OCI-LY1 (cell line): ENCODE data around the gene MYO15A.

Experiments
- H2AFZ ChIP-seq: fragments of 200-600 bp; sonication (generic), shearing (Covaris generic); 2 replicates; pipeline ENCODE4 v1.6.0; 2014; ENCODE audit warnings: antibody characterized with exemption, mild to moderate bottlenecking, low read length
- H3F3A ChIP-seq: fragments of 200-600 bp; sonication (generic), shearing (Covaris generic); 2 replicates; pipeline ENCODE4 v1.6.0; 2014; ENCODE audit warnings: mild to moderate bottlenecking, antibody characterized with exemption, low read length, moderate library complexity; ENCODE audit not compliant: insufficient read depth
- H3K27ac ChIP-seq: fragments of 200-600 bp; sonication (generic); 2 replicates; pipeline ENCODE4 v1.5.1; 2014; ENCODE audit warnings: low read length, mixed run types, mild to moderate bottlenecking, low read depth; ENCODE audit not compliant: poor library complexity, severe bottlenecking
- H3K27me3 ChIP-seq: fragments of 200-600 bp; sonication (generic); 2 replicates; pipeline ENCODE4 v1.6.0; 2014; ENCODE audit warnings: antibody characterized with exemption, mild to moderate bottlenecking, low read length, moderate library complexity; ENCODE audit not compliant: insufficient read depth
- H3K36me3 ChIP-seq: fragments of 200-600 bp; sonication (generic); 2 replicates; pipeline ENCODE4 v1.6.1; 2014; ENCODE audit warnings: mild to moderate bottlenecking, antibody characterized with exemption, low read length, moderate library complexity, mixed read lengths; ENCODE audit not compliant: insufficient read depth
- H3K4me1 ChIP-seq: fragments of 200-600 bp; sonication (generic); 2 replicates; pipeline ENCODE4 v1.5.1; 2014; ENCODE audit warnings: mild to moderate bottlenecking, low read length, moderate library complexity; ENCODE audit not compliant: insufficient read depth, severe bottlenecking
- H3K4me2 ChIP-seq: fragments of 200-600 bp; sonication (generic), shearing (Covaris generic); 2 replicates; pipeline ENCODE4 v1.6.1; 2014; ENCODE audit warnings: low read length
- H3K4me3 ChIP-seq: fragments of 200-600 bp; sonication (generic); 2 replicates; pipeline ENCODE4 v1.5.1; 2014; ENCODE audit warnings: low read length, low read depth, mild to moderate bottlenecking, mixed read lengths; ENCODE audit not compliant: poor library complexity, severe bottlenecking
- H3K79me2 ChIP-seq: fragments of 200-600 bp; shearing (Covaris generic); 2 replicates; pipeline ENCODE4 v1.6.1; 2016; ENCODE audit warnings: mixed run types, low read length, mixed read lengths; ENCODE audit not compliant: insufficient read depth
- H3K9ac ChIP-seq: fragments of 200-600 bp; sonication (generic), shearing (Covaris generic); 2 replicates; pipeline ENCODE4 v1.6.1; 2014; ENCODE audit warnings: mild to moderate bottlenecking, low read length, mixed read lengths
- H3K9me2 ChIP-seq: fragments of 200-600 bp; sonication (generic), shearing (Covaris generic); 2 replicates; pipeline ENCODE4 v1.6.1; 2014; ENCODE audit warnings: low read depth, mild to moderate bottlenecking, low read length, mixed read lengths
- H3K9me3 ChIP-seq: fragments of 200-600 bp; shearing (Covaris generic); 2 replicates; pipeline ENCODE4 v1.6.1; 2014; ENCODE audit warnings: low read length, mixed read lengths
- H4K20me1 ChIP-seq: fragments of 200-600 bp; sonication (generic), shearing (Covaris generic); 2 replicates; pipeline ENCODE4 v1.6.0; 2016; ENCODE audit warnings: mild to moderate bottlenecking, low read length; ENCODE audit not compliant: insufficient read depth
- EZH2 ChIP-seq: fragments of 200-600 bp; sonication (generic), shearing (Covaris generic); IDR thresholded peaks from 2 replicates; pipeline ENCODE4 v1.8.0; 2017; ENCODE audit warnings: borderline replicate concordance, mixed run types, mild to moderate bottlenecking, antibody characterized with exemption, low read length, moderate library complexity, mixed read lengths
- TF ChIP-seq, protein P1 (sequence below): fragments of 200-600 bp; sonication (generic), shearing (Covaris generic); IDR thresholded peaks from 2 replicates; pipeline ENCODE4 v1.5.1; 2017; ENCODE audit warnings: mild to moderate bottlenecking, antibody characterized with exemption, low read length, moderate library complexity, mixed read lengths

MYO15A gene

DNA sequence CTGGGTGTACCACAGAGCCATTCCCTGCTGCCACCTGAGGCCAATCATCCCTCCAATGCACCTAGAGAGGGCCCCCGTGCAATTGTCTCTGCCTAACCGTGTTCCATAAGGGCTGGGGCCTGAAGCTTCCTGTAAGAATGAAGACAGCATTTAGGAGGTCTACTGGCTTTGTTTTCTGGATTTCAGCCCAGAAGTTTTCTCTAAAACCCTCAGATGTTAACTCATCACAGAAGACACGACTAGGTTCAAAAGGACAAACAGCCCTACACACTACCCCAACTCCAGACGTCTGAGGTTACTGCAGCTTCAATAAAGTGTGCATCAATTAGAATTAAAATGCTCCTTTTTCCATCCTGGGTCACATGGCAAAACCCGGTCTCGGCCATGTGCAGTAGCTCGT is 31.6 kb upstream of the MYO15A start:
- Histone ChIP-seq H3K9me2 (no peaks in the 10 kb centered on the region), H3K27me3 (0 out of 2 replicates have a peak, but pooled peaks cover 2% of the 10 kb centered on the region), H3K4me2 (no peak overlapping the region), H3K27ac (no peak overlapping the region), H4K20me1 (no peaks in the 10 kb centered on the region), H3K4me3 (no peak overlapping the region), H2AFZ (no peak overlapping the region), H3K79me2 (no peaks in the 10 kb centered on the region), H3K4me1 (no peaks in the 10 kb centered on the region), H3F3A (no peaks in the 10 kb centered on the region), H3K9ac (no peak overlapping the region), H3K9me3 (no peaks in the 10 kb centered on the region), H3K36me3 (no peaks in the 10 kb centered on the region)
- no peak for TF ChIP-seq EZH2
- TF ChIP-seq, protein P1, sequence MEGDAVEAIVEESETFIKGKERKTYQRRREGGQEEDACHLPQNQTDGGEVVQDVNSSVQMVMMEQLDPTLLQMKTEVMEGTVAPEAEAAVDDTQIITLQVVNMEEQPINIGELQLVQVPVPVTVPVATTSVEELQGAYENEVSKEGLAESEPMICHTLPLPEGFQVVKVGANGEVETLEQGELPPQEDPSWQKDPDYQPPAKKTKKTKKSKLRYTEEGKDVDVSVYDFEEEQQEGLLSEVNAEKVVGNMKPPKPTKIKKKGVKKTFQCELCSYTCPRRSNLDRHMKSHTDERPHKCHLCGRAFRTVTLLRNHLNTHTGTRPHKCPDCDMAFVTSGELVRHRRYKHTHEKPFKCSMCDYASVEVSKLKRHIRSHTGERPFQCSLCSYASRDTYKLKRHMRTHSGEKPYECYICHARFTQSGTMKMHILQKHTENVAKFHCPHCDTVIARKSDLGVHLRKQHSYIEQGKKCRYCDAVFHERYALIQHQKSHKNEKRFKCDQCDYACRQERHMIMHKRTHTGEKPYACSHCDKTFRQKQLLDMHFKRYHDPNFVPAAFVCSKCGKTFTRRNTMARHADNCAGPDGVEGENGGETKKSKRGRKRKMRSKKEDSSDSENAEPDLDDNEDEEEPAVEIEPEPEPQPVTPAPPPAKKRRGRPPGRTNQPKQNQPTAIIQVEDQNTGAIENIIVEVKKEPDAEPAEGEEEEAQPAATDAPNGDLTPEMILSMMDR: no peak

DNA sequence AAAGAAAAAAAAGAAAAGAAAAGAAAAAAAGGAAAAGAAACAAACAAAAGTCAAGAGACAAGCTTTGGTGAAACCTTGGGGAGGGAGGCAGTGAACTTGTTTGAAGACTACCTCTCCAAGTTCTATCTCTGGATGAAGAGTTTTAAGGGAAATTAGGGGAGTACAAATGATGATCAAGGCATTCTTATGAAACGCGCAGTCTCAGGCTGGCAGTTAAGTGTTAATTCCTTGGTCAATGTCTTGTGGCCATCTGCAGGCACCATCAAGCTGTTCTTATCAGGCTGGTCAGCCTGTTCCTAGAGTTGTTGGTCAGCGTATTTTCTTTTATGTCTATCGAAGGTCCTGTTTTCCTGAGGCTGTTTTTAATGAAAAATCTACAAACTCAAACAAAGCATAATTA is 29.0 kb upstream of the MYO15A start:
- Histone ChIP-seq H2AFZ (no peak overlapping the region), H3K79me2 (no peaks in the 10 kb centered on the region), H3K9ac (no peak overlapping the region), H3K9me2 (no peaks in the 10 kb centered on the region), H3K36me3 (no peaks in the 10 kb centered on the region), H3K27me3 (no peaks in the 10 kb centered on the region), H3K4me2 (no peak overlapping the region), H3K27ac (no peak overlapping the region), H3K9me3 (no peaks in the 10 kb centered on the region), H3F3A (no peaks in the 10 kb centered on the region), H4K20me1 (no peaks in the 10 kb centered on the region), H3K4me1 (no peaks in the 10 kb centered on the region), H3K4me3 (no peak overlapping the region)
- TF ChIP-seq, protein P1: no peak
- TF ChIP-seq EZH2: no peak

DNA sequence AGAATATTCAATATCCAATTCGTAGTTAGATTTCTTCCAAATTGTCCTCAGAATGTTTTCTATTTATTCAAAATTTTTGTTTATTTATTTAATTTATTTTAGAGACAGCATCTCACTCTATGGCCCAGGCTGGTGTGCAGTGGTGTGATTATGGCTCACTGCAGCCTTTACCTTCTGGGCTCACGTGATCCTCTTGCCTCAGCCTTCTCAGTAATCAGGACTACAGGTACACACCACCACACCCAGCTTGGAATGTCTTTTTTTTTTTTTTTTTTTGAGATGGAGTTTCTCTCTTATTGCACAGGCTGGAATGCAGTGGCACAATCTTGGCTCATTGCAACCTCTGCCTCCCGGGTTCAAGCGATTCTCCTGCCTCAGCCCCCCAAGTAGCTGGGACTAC is 24.3 kb upstream of the MYO15A start:
- TF ChIP-seq, protein P1: no peak
- TF ChIP-seq EZH2: no peak
- Histone ChIP-seq H3K9me3 (no peaks in the 10 kb centered on the region), H4K20me1 (no peaks in the 10 kb centered on the region), H3K4me1 (peaks cover 16% of the 10 kb centered on the region), H3K27me3 (no peaks in the 10 kb centered on the region), H3K36me3 (no peaks in the 10 kb centered on the region), H3K9ac (no peak overlapping the region), H3K4me2 (no peak overlapping the region), H3F3A (no peaks in the 10 kb centered on the region), H3K79me2 (peaks cover 12% of the 10 kb centered on the region), H3K9me2 (no peaks in the 10 kb centered on the region), H3K27ac (no peak overlapping the region), H3K4me3 (no peak overlapping the region), H2AFZ (no peak overlapping the region)
